ENCODE measurements around the gene PFKP.
A peak's percentile ranks its signal among the peaks of the same experiment; 100 is the strongest.

PFKP gene

GRCh38 chr10:3046210-3046779 lies 21.1 kb upstream of the PFKP start:
- DNase-seq (ENCODE audit: low read depth), result no peak
- no peak for TF ChIP-seq CTCF (IDR thresholded peaks at IDR 0.05; ENCODE audit: low read length, missing control alignments)
- H3K4me3 ChIP-seq (replicated peaks; ENCODE audit: low read depth, low read length), result no peak overlapping the region

GRCh38 chr10:3046981-3047547 lies 20.3 kb upstream of the PFKP start:
- DNase-seq (ENCODE audit: low read depth), result no peak
- H3K4me3 ChIP-seq (replicated peaks; ENCODE audit: low read depth, low read length), result no peak overlapping the region
- no peak for TF ChIP-seq CTCF (IDR thresholded peaks at IDR 0.05; ENCODE audit: low read length, missing control alignments)

- no peak for DNase-seq (ENCODE audit: low read depth)
- H3K4me3 ChIP-seq (replicated peaks; ENCODE audit: low read depth, low read length), result no peak overlapping the region
- no peak for TF ChIP-seq CTCF (IDR thresholded peaks at IDR 0.05; ENCODE audit: low read length, missing control alignments)
These were observed 19.8 kb upstream of the PFKP start for GRCh38 chr10:3047596-3047995.

GRCh38 chr10:3048119-3049019 lies 19.0 kb upstream of the PFKP start:
- peak; percentile 22 for DNase-seq (ENCODE audit: low read depth)
- no peak overlapping the region for H3K4me3 ChIP-seq (replicated peaks; ENCODE audit: low read depth, low read length)
- no peak for TF ChIP-seq CTCF (IDR thresholded peaks at IDR 0.05; ENCODE audit: low read length, missing control alignments)

- no peak for DNase-seq (ENCODE audit: low read depth)
- no peak for TF ChIP-seq CTCF (IDR thresholded peaks at IDR 0.05; ENCODE audit: low read length, missing control alignments)
- H3K4me3 ChIP-seq (replicated peaks; ENCODE audit: low read depth, low read length), result no peak overlapping the region
These were observed 15.7 kb upstream of the PFKP start for GRCh38 chr10:3051692-3052091.

GRCh38 chr10:3053155-3053554 lies 14.2 kb upstream of the PFKP start:
- TF ChIP-seq CTCF (IDR thresholded peaks at IDR 0.05; ENCODE audit: low read length, missing control alignments), result no peak
- DNase-seq (ENCODE audit: low read depth), result no peak
- H3K4me3 ChIP-seq (replicated peaks; ENCODE audit: low read depth, low read length), result no peak overlapping the region
